Measurements from ENCODE around the gene BCL7C.
"Not testable (repeated sequence)": the region's sequence is repeated elsewhere in the genome, so short reads cannot be mapped to it uniquely, and the experiment has no call there.

Gene BCL7C

DNA sequence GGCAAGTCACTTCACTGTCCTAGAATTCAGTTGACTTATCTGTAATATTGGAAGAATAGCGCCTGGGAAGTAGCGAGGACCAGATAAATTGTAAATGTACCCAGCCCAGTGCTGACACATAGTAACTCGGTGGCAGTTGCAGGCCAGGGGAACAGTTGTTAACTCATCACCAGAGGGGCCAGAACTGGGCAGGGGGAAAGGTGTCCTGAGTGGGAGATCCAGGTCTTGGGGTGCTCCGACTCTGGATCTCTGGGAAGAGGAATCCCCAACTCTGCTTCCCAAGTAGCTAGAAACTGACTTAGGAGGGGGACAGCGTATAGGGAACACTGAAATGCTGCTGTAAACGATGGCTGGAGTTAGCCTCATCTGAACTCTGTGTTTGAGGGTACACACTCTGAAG is 23.0 kb downstream of the BCL7C start:
- no peak for TF ChIP-seq ZFX (IDR thresholded peaks at IDR 0.05; ENCODE audit: borderline replicate concordance)
- TF ChIP-seq, protein P1, sequence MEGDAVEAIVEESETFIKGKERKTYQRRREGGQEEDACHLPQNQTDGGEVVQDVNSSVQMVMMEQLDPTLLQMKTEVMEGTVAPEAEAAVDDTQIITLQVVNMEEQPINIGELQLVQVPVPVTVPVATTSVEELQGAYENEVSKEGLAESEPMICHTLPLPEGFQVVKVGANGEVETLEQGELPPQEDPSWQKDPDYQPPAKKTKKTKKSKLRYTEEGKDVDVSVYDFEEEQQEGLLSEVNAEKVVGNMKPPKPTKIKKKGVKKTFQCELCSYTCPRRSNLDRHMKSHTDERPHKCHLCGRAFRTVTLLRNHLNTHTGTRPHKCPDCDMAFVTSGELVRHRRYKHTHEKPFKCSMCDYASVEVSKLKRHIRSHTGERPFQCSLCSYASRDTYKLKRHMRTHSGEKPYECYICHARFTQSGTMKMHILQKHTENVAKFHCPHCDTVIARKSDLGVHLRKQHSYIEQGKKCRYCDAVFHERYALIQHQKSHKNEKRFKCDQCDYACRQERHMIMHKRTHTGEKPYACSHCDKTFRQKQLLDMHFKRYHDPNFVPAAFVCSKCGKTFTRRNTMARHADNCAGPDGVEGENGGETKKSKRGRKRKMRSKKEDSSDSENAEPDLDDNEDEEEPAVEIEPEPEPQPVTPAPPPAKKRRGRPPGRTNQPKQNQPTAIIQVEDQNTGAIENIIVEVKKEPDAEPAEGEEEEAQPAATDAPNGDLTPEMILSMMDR (IDR thresholded peaks at IDR 0.05), result no peak
- H3K27ac ChIP-seq, result no peak overlapping the region

DNA sequence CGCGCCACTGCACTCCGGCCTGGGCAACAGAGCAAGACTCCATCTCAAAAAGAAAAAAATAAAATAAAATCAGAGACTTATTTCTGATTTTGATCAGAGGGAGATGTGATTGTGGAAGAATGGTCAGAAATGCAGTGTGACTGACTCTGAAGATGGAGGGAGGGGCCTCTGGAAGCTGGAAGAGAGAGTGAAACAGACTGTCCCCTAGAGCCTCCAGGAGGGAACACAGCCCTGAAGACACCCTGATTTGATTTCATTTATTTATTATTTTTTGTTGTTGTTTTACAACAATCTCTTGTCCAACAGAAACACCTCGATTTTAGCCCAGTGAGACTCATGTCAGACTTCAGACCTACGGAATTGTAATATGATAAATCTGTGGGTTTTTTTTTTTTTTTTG is 26.1 kb downstream of the BCL7C start:
- H3K27ac ChIP-seq, result 0 out of 2 replicates have a peak overlapping the region, but pooled peaks have one; percentile 10
- TF ChIP-seq, protein P1 (IDR thresholded peaks at IDR 0.05), result peak; percentile 27; the same call in 1 of the 2 replicates
- no peak for TF ChIP-seq ZFX (IDR thresholded peaks at IDR 0.05; ENCODE audit: borderline replicate concordance)

DNA sequence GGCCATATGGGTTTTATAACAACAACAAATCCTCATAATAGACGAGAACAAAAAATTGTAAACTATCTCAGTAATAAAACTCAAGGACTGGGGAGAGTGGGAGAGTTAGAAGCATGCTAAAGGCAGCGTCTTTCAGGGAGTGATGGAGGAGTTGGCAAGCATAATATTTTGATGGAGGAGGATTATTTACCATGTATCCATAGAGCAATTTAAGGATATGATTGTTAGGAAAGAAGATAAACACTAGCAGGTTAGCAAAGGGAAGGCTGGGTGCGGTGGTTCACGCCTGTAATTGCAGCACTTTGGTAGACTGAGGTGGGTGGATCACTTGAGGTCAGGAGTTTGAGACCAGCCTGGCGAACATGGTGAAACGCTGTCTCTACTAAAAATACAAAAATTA is 27.8 kb downstream of the BCL7C start:
- no peak overlapping the region for H3K27ac ChIP-seq
- no peak for TF ChIP-seq ZFX (IDR thresholded peaks at IDR 0.05; ENCODE audit: borderline replicate concordance)
- TF ChIP-seq, protein P1 (IDR thresholded peaks at IDR 0.05), result no peak

DNA sequence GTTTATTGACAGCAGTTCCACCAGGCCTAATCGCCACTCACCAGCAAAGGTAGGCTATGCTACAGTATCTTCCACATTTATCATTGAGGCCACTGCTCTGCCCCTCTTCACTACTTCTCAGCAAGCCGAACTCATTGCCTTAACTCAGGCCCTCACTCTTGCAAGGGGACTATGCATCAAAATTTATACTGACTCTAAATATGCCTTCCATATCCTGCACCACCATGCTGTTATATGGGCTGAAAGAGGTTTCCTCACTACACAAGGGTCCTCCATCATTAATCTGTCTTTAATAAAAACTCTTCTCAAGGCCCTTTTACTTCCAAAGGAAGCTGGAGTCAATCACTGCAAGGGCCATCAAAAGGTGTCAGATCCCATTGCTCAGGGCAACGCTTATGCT is 30.7 kb downstream of the BCL7C start:
- not testable (repeated sequence) for H3K27ac ChIP-seq

DNA sequence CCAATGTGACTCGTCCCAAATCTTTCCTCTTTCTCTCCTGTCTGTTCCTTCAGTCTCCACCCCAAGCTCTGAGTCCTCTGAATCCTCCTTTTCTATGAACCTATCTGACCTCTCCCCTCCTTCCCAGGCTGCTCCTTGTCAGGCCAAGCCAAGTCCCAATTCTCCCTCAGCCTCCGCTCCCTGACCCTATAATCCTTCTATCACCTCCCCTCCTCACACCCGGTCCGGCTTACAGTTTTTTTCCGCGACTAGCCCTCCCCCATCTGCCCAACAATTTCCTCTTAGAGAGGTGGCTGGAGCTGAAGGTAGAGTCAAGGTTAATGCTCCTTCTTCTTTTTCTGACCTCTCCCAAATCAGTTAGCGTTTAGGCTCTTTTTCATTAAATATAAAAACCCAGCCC is 33.1 kb downstream of the BCL7C start:
- not testable (repeated sequence) for H3K27ac ChIP-seq

DNA sequence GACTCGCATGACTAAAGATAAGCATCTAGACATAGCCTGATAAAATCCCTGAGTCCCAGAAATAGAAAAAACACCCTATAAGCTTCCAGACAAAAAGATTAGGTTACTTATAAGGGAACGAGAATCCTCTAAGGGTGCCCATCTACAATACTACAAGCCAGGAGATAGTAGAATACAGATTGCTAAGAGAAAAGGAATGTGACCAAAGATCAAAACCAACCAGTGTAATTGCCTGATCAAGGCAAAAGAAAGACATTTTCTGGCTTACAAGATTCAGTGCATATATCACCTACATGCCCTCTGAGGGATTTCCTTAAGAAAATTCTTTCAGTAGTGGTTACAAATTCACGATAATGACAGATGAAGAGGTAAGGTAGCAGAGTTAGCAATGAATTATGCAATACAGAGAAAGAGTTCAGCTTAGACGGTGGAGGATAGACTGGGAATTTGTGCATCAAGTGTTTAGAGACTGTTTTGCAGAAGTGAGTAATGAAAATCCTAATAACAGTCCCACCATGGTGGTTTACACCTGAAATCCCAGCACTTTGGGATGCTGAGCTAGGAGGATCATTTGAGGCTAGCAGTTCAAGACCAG is 35.0 kb downstream of the BCL7C start:
- H3K27ac ChIP-seq, result peak overlapping the region; percentile 76; the same call in 1 of the 2 replicates
- TF ChIP-seq ZFX (IDR thresholded peaks at IDR 0.05; ENCODE audit: borderline replicate concordance), result no peak
- TF ChIP-seq, protein P1 (IDR thresholded peaks at IDR 0.05), result no peak

DNA sequence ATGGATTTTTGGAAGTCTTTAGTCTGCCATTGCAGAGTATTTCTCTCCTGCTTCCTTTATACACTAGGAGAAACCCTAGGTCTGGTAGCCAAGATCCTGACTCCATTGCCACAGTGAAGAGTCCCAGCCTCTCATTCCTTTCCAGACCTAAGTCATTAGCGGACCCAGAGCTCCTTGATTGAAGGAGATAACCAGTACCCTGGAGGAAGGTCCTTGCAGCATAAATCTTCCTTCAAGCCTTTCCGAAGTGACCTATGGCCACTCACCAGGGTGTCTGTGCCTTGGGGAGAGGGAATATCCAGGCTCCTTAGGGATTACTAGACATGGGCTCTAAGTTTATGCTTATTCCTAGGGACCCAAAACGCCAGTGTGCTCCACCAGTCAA is 35.8 kb downstream of the BCL7C start:
- TF ChIP-seq, protein P1 (IDR thresholded peaks at IDR 0.05), result no peak
- no peak for TF ChIP-seq ZFX (IDR thresholded peaks at IDR 0.05; ENCODE audit: borderline replicate concordance)
- peak overlapping the region; percentile 76 for H3K27ac ChIP-seq

DNA sequence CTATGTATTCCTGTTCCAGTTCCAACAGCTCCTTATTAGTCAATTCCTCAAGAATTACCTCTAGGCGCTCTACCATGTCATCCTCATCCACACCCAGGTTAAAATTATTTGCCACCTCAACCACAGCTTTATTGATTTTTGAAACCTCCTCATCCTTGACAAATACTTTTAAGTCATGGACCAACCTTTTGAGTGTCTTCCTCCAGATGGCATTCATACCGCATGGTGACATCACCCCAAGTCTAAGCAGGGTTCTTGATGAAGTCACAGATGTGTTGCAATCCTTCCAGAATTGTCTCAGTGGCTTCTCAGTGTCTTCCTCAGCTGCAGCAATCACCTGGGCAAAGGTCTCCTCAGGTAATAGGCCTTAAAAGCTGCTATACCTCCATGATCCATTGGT is 40.1 kb downstream of the BCL7C start:
- no peak overlapping the region for H3K27ac ChIP-seq
- no peak for TF ChIP-seq ZFX (IDR thresholded peaks at IDR 0.05; ENCODE audit: borderline replicate concordance)
- TF ChIP-seq, protein P1 (IDR thresholded peaks at IDR 0.05), result no peak

Measured in 22Rv1 (cell line).